ENCODE measurements around the gene LNX2.

- TF ChIP-seq CTCF (IDR thresholded peaks at IDR 0.05) (no peak), POLR2A (IDR thresholded peaks at IDR 0.05) (no peak)
Measured at GRCh38 chr13:27659145-27659865, 39.0 kb upstream of the LNX2 start.
